GM12878 (cell line): ENCODE measurements around the gene CAMTA2. TPM values are rescaled to one million over a fixed set of nuclear protein-coding genes. Genes with fewer than 3 reads are reported as not detected.
A peak's percentile ranks its signal among the peaks of the same experiment; 100 is the strongest.

ENCODE experiments used
- ATAC-seq: fragments of 200-7000 bp; cut with Tn5 transposase; 3 replicates; pipeline ENCODE4 v1.9.1; 2020; ENCODE audit warnings: mild to moderate bottlenecking, moderate library complexity
- BruUV-seq: library from RNA; stranded (reverse); fragments of 400-500 nt; replicated peaks from 2 replicates; lab custom pipeline; 2021; lab: Mats Ljungman, UMichigan
- CTCF ChIA-PET: fragments of 300-600 bp; sonication (Branson Sonifier 250); formaldehyde crosslinking; extraction: SDS; loops from one replicate; lab custom pipeline; 2021; ENCODE audit warnings: inconsistent platforms; lab: Yijun Ruan, JAX
- POLR2A ChIA-PET: fragments of 350-600 bp; formaldehyde crosslinking; extraction: SDS; loops from one replicate; lab custom pipeline; 2021; ENCODE audit warnings: inconsistent platforms; lab: Charles Lee
- RAD21 ChIA-PET: fragments of 300-600 bp; sonication (Branson Sonifier 250); formaldehyde crosslinking; loops from one replicate; lab custom pipeline; 2023; ENCODE audit warnings: antibody characterized with exemption; ENCODE audit not compliant: unreplicated experiment; lab: Charles Lee
- SMC1A ChIA-PET: fragments of 300-600 bp; sonication (Branson Sonifier 250); formaldehyde crosslinking; loops from one replicate; lab custom pipeline; 2023; ENCODE audit not compliant: unreplicated experiment, uncharacterized antibody; lab: Charles Lee
- DNase-seq: peaks from one replicate; pipeline ENCODE4 v3.0.0-alpha.2; 2011; ENCODE audit warnings: low read depth, low spot score
- FAIRE-seq: peaks from 3 replicates; lab custom pipeline; 2011; peaks lifted over from hg19 to GRCh38; lab: Jason Lieb, UNC
- H2AFZ ChIP-seq: 2 replicates; pipeline ENCODE4 v1.6.0; 2011; ENCODE audit warnings: low read depth, low read length, control low read depth; ENCODE audit not compliant: control insufficient read depth
- H3K27ac ChIP-seq: 2 replicates; pipeline ENCODE4 v1.5.1; 2011; ENCODE audit warnings: control low read depth; ENCODE audit not compliant: control insufficient read depth, insufficient read depth
- H3K27me3 ChIP-seq, 2 experiments: replicated peaks in 1 of 2; 2 replicates each; pipeline versions ENCODE4 v1.6.0 to v1.6.1; 2011; ENCODE audit warnings: low read length in 1 of 2; ENCODE audit not compliant: control insufficient read depth in 2 of 2, insufficient read depth in 2 of 2
- H3K36me3 ChIP-seq, 2 experiments: 2 replicates each; pipeline ENCODE4 v1.5.1; 2011; ENCODE audit warnings: low read length in 1 of 2; ENCODE audit not compliant: control insufficient read depth in 2 of 2, insufficient read depth in 2 of 2
- H3K4me1 ChIP-seq: 2 replicates; pipeline ENCODE4 v1.6.1; 2011; ENCODE audit warnings: mild to moderate bottlenecking, low read length, moderate library complexity, mixed read lengths; ENCODE audit not compliant: control insufficient read depth, insufficient read depth
- H3K4me2 ChIP-seq: 2 replicates; pipeline ENCODE4 v1.6.0; 2011; ENCODE audit warnings: control low read depth; ENCODE audit not compliant: control insufficient read depth, insufficient read depth
- H3K4me3 ChIP-seq: fragments of 200-600 bp; sonication (generic); 2 replicates; pipeline ENCODE4 v1.5.1; 2016
- H3K79me2 ChIP-seq: 2 replicates; pipeline ENCODE4 v1.6.0; 2011; ENCODE audit warnings: low read length; ENCODE audit not compliant: control insufficient read depth, insufficient read depth
- H3K9ac ChIP-seq: 2 replicates; pipeline ENCODE4 v1.8.0; 2011; ENCODE audit warnings: low read length, control low read depth, mixed read lengths; ENCODE audit not compliant: control insufficient read depth, insufficient read depth
- H3K9me3 ChIP-seq: replicated peaks from 3 replicates; pipeline ENCODE4 v1.5.1; 2011; ENCODE audit warnings: mild to moderate bottlenecking, low read length; ENCODE audit not compliant: control insufficient read depth, insufficient read depth
- H4K20me1 ChIP-seq: 2 replicates; pipeline ENCODE4 v1.6.0; 2011; ENCODE audit not compliant: control insufficient read depth, insufficient read depth
- BMI1 ChIP-seq: fragments of 450-650 bp; IDR thresholded peaks from 2 replicates; pipeline ENCODE4 v1.6.1; 2016; ENCODE audit warnings: mild to moderate bottlenecking, moderate library complexity, borderline replicate concordance
- CREM ChIP-seq: IDR thresholded peaks from 2 replicates; pipeline ENCODE4 v1.6.1; 2014; ENCODE audit warnings: antibody characterized with exemption, low read depth
- LARP7 ChIP-seq: fragments of 450-650 bp; IDR thresholded peaks from 2 replicates; pipeline ENCODE4 v1.6.1; 2017; ENCODE audit warnings: mild to moderate bottlenecking
- MAX ChIP-seq: IDR thresholded peaks from 2 replicates; pipeline ENCODE4 v1.6.1; 2012; ENCODE audit warnings: low read depth, low read length, improper control_type of control experiment
- MEF2B ChIP-seq: fragments of 450-650 bp; IDR thresholded peaks from 2 replicates; pipeline ENCODE4 v1.6.1; 2018; ENCODE audit warnings: mild to moderate bottlenecking, moderate library complexity; ENCODE audit not compliant: partially characterized antibody, poor library complexity, severe bottlenecking
- MTA2 ChIP-seq: fragments of 450-650 bp; IDR thresholded peaks from 2 replicates; pipeline ENCODE4 v1.6.1; 2016; ENCODE audit warnings: low read depth, mild to moderate bottlenecking, moderate library complexity
- NR2F1 ChIP-seq: fragments of 450-650 bp; conservative IDR thresholded peaks from 2 replicates; pipeline ENCODE4 v1.6.1; 2017; ENCODE audit warnings: mild to moderate bottlenecking
- POU2F2 ChIP-seq: IDR thresholded peaks from 3 replicates; pipeline ENCODE4 v1.6.1; 2011; ENCODE audit warnings: low read depth, mild to moderate bottlenecking, low read length, borderline replicate concordance
- RAD21 ChIP-seq: IDR thresholded peaks from 2 replicates; pipeline ENCODE4 v1.6.1; 2011; ENCODE audit warnings: mild to moderate bottlenecking, low read depth, low read length, moderate library complexity; ENCODE audit not compliant: insufficient read depth
- SMAD5 ChIP-seq: IDR thresholded peaks from 2 replicates; pipeline ENCODE4 v1.6.1; 2016; ENCODE audit warnings: antibody characterized with exemption, low read depth
- SMARCA5 ChIP-seq: fragments of 450-650 bp; IDR thresholded peaks from 2 replicates; pipeline ENCODE4 v1.6.1; 2017; ENCODE audit warnings: mild to moderate bottlenecking
- SREBF2 ChIP-seq: IDR thresholded peaks from 2 replicates; pipeline ENCODE4 v1.6.1; 2012; ENCODE audit warnings: mild to moderate bottlenecking, low read length
- ZBTB11 ChIP-seq: fragments of 450-650 bp; formaldehyde crosslinking; IDR thresholded peaks from 2 replicates; pipeline ENCODE4 v1.5.0; 2022; ENCODE audit warnings: mild to moderate bottlenecking, missing genetic modification characterization
- ZBTB4 ChIP-seq: fragments of 450-650 bp; formaldehyde crosslinking; IDR thresholded peaks from 2 replicates; pipeline ENCODE4 v1.4.0; 2022; ENCODE audit warnings: mild to moderate bottlenecking, moderate library complexity
- WGBS: methylation state at CpG from one replicate; pipeline ENCODE4 v1.1.6; 2016; ENCODE audit warnings: low lambda C conversion rate; ENCODE audit not compliant: insufficient replicate concordance, insufficient coverage; ENCODE audit errors: missing lambda C conversion rate; 5-methylcytosine and 5-hydroxymethylcytosine counted together
- in situ Hi-C: fragments of 300-500 bp; cut with MboI; formaldehyde crosslinking; loops from 9 replicates; pipeline ENCODE4 v1.14.3; 2018; ENCODE audit warnings: mixed read lengths
- intact Hi-C: fragments of 100-400 bp; cut with micrococcal nuclease; formaldehyde crosslinking; loops from one replicate; pipeline ENCODE4 v1.14.2; 2022; ENCODE audit not compliant: unreplicated experiment
- polyA plus RNA-seq, 11 experiments: library from polyadenylated mRNA; depleted of rRNA in 4 of 11; unstranded in 6 of 11; stranded (reverse) in 5 of 11; fragments of >200 nt; fragmentation: Nextera tagmentation in 4 of 11; fragmentation: Illumina TruSeq in 1 of 11; extraction: Ambion mirVana in 4 of 11; extraction: Trizol in 1 of 11; gene quantifications; 1 replicate in 1 of 11; 2 replicates in 10 of 11; pipeline versions ENCODE4 v1.2.1 to v1.2.3, GENCODE V29; 2011 to 2016; ENCODE audit warnings: inconsistent platforms in 2 of 11, missing spikeins in 2 of 11, low read depth in 1 of 11
- total RNA-seq, 4 experiments: library from RNA; depleted of rRNA in 3 of 4; stranded (reverse); fragments of >200 nt in 3 of 4; fragmentation: Illumina TruSeq in 1 of 4; extraction: Trizol in 1 of 4; gene quantifications; 2 replicates each; pipeline versions ENCODE4 v1.2.1 to v1.2.3, GENCODE V29; 2013 to 2021

Gene CAMTA2
- total and polyA plus RNA-seq, 10 of the 15 experiments (the other 5 are each of a cell fraction or from before 2014, with no cell fraction given) = 0.42 to 29.3 (median 11.2) TPM

- POLR2A ChIA-PET = interaction anchor here (0.6 to 3.7 kb wide), 12 partner anchors 8 to 489 kb away, joined by 3 to 22 read pairs (median 4); partner anchors contain the start of genes CAMTA2, DERL2, MIS12 and RNF167
- Histone ChIP-seq H3K4me1 (peaks cover 11% of the 10 kb centered on the region), H3K36me3 (peaks cover 8 to 13% of the 10 kb centered on the region in 2 experiments; a peak in 3 of 4 replicates), H3K27ac (peak within 1 kb of the TSS; percentile 80), H3K9ac (peak within 1 kb of the TSS; percentile 87), H3K4me2 (peak within 1 kb of the TSS; percentile 99), H2AFZ (peak within 1 kb of the TSS; percentile 95), H3K9me3 (no peaks in the 10 kb centered on the region), H3K79me2 (peaks cover 25% of the 10 kb centered on the region), H4K20me1 (no peaks in the 10 kb centered on the region), H3K27me3 (no peaks in the 10 kb centered on the region), H3K4me3 (peak within 1 kb of the TSS; percentile 99)
- CTCF ChIA-PET = interaction anchor here (0.6 to 2.5 kb wide), 4 partner anchors 10 to 185 kb away, joined by 3 to 12 read pairs (median 6); partner anchors contain the start of gene CAMTA2
- SMC1A ChIA-PET = interaction anchor here (1.1 to 1.6 kb wide), 2 partner anchors 10 to 30 kb away, joined by 4 to 10 read pairs; partner anchors contain the start of genes CAMTA2 and SPAG7
- intact Hi-C loops (loop anchor here (2.0 to 5.0 kb wide), 3 partner anchors 19 to 49 kb away; partner anchors contain the start of gene PFN1), in situ Hi-C loops (no loop called here)
- FAIRE-seq (peak; percentile 56), DNase-seq (peak; percentile 42), ATAC-seq (peak; percentile 93)
- RAD21 ChIA-PET = interaction anchor here (0.6 to 1.7 kb wide), 5 partner anchors 10 to 57 kb away, joined by 3 to 15 read pairs (median 7); partner anchors contain the start of genes CAMTA2, RNF167, SLC25A11 and SPAG7
- WGBS = under 1% methylated on average over 60 of the region's 93 CpGs
- no TSS peak for BruUV-seq
- no peak for TF ChIP-seq ZBTB11 (CRISPR knock-in tag)
- no peak for TF ChIP-seq MTA2
- TF ChIP-seq LARP7 = no peak
- TF ChIP-seq SMAD5 = no peak
- no peak for TF ChIP-seq MAX
- TF ChIP-seq ZBTB4 (CRISPR knock-in tag) = no peak
- TF ChIP-seq NR2F1 = peak; percentile 55
- TF ChIP-seq SREBF2 = no peak
- no peak for TF ChIP-seq CREM
- TF ChIP-seq BMI1 = no peak
- TF ChIP-seq POU2F2 = no peak
- TF ChIP-seq SMARCA5 = no peak
- no peak for TF ChIP-seq MEF2B
- TF ChIP-seq RAD21 = no peak
Observed at GRCh38 chr17:4997302-4998026, 10.0 kb upstream of the CAMTA2 start, which contains the start of the genes INCA1 and KIF1C. INCA1 (minus strand) TSS chr17:4997522; CDS start chr17:4994437, 3,085 bp downstream. KIF1C (plus strand) TSS chr17:4997950; CDS start chr17:5000247, 2,297 bp downstream.
